OCI-LY1 (cell line): Measurements from ENCODE around the gene HNRNPM.

Experiments
- EZH2 ChIP-seq: fragments of 200-600 bp; sonication (generic), shearing (Covaris generic); IDR thresholded peaks from 2 replicates; pipeline ENCODE4 v1.8.0; 2017; ENCODE audit warnings: borderline replicate concordance, mixed run types, mild to moderate bottlenecking, antibody characterized with exemption, low read length, moderate library complexity, mixed read lengths
- TF ChIP-seq, protein P1 (sequence below): fragments of 200-600 bp; sonication (generic), shearing (Covaris generic); IDR thresholded peaks from 2 replicates; pipeline ENCODE4 v1.5.1; 2017; ENCODE audit warnings: mild to moderate bottlenecking, antibody characterized with exemption, low read length, moderate library complexity, mixed read lengths

DNA sequence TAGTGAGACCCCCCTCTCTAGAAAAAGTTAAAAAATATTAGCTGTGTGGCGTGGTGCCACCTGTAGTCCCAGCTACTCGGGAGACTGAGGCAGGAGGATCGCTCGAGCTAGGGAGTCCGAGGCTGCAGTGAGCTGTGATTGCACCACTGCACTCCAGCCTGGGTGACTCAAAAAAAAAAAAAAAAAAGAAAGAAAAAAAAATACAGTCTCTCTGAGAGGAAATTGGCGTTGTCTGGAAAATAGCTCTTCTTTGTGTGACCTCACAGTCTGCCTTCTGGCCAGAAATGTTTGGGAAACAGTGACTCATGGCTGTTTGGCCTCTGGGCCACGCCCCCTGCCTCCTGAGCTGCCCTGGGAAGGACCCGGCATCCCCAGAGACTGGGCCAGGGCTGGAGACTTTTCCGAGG is 21.0 kb upstream of the HNRNPM start:
- TF ChIP-seq, protein P1, sequence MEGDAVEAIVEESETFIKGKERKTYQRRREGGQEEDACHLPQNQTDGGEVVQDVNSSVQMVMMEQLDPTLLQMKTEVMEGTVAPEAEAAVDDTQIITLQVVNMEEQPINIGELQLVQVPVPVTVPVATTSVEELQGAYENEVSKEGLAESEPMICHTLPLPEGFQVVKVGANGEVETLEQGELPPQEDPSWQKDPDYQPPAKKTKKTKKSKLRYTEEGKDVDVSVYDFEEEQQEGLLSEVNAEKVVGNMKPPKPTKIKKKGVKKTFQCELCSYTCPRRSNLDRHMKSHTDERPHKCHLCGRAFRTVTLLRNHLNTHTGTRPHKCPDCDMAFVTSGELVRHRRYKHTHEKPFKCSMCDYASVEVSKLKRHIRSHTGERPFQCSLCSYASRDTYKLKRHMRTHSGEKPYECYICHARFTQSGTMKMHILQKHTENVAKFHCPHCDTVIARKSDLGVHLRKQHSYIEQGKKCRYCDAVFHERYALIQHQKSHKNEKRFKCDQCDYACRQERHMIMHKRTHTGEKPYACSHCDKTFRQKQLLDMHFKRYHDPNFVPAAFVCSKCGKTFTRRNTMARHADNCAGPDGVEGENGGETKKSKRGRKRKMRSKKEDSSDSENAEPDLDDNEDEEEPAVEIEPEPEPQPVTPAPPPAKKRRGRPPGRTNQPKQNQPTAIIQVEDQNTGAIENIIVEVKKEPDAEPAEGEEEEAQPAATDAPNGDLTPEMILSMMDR = no peak
- TF ChIP-seq EZH2 = no peak
